ENCODE measurements around the gene ISLR. TPM values are rescaled to one million over a fixed set of nuclear protein-coding genes. Genes with fewer than 3 reads are reported as not detected.

ISLR gene
- total and polyA plus RNA-seq, 4 donors, result 2.4 to 4.2 (median 3.5) TPM

DNA sequence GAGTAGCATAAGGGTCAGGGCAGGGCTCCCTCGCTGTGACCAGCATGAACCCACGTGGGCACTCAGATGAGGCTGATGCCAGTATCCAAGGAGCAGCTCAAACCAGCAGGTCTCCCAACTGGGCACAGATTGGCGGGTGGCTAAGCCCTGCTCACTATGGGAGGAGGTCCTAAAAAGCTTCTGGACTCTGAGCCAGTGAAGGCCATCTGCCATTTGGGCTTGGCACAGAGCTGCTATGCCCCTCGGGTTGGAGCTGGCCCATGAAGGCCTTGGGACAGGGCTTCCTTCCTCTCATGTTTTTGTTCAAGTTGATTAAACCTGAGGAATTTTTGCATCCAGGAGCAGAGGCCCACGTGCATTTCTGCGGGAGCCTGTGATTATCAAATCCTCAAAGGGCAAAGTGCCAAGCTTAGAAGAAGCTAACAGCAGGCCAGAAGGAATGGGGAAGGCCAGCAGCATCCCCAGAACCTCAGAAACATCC lies 33.3 kb downstream of the ISLR start:
- H3K9ac ChIP-seq (ENCODE audit: low read depth in 1 of 2, low read length in 2 of 2), result no peak overlapping the region
- 78% methylated on average over 6 of the region's 6 CpGs for whole genome bisulfite sequencing

DNA sequence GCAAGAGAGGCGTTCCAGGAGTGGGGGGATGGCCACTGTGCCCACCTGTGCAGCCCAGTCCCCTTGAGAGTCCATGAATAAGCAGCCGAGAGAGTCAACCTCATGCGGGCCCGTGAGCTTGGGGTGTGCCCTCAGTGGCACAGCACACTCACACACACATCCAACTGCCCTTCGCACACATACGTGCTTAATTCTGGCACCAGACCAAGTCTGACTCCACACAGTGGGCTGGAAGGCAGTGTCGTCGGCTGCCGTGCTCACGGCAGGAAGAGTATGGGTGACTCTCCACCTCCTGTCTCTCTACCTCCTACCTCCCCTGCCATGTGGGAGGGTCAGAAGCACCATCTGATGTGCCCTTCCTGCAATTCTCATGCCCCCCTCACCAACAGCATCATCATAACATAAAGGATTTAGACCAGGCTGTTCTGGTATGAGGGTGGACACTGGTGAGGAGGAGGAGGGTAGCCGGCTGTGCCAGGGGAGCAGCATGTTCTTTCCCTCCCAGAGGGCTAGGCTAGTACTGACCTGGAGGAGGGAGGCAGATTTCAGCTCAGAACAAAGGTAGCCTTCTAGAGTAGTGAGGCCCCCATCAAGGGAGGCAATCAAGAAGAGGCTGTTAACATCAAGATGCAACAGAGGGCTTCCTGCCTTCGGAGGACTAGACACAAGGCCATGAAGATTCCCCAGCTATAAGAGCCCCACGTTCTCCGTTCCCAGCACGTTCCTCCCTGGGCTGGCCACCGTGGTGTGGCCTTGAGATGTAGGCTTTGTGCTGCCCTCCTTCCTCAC lies 34.3 kb downstream of the ISLR start:
- no peaks in the 10 kb centered on the region for H3K36me3 ChIP-seq (ENCODE audit: control insufficient read depth in 4 of 4, insufficient read depth in 3 of 4, low read depth in 1 of 4, low read length in 3 of 4)
- H3K4me1 ChIP-seq (ENCODE audit: control insufficient read depth in 4 of 4, insufficient read depth in 4 of 4, low read length in 3 of 4), result no peaks in the 10 kb centered on the region
- H3K27ac ChIP-seq (ENCODE audit: low read depth in 1 of 2, low read length in 2 of 2), result no peak overlapping the region
- DNase-seq (ENCODE audit: low spot score), result no peak
- H3K9me3 ChIP-seq (ENCODE audit: control insufficient read depth in 4 of 4, low read length in 3 of 4), result no peaks in the 10 kb centered on the region
- H3K27me3 ChIP-seq (ENCODE audit: control insufficient read depth in 4 of 4, insufficient read depth in 4 of 4, low read length in 3 of 4), result peaks cover 0 to 6% (median 0%) of the 10 kb centered on the region in 4 donors
- H3K9ac ChIP-seq (ENCODE audit: low read depth in 1 of 2, low read length in 2 of 2), result no peak overlapping the region
- no peak overlapping the region for H3K4me3 ChIP-seq (ENCODE audit: low read depth in 1 of 3, low read length in 3 of 3)
- WGBS, result 73% methylated on average over 16 of the region's 16 CpGs
- TF ChIP-seq, protein P1, sequence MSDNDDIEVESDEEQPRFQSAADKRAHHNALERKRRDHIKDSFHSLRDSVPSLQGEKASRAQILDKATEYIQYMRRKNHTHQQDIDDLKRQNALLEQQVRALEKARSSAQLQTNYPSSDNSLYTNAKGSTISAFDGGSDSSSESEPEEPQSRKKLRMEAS (IDR thresholded peaks at IDR 0.05), result no peak
- no peak for TF ChIP-seq NR2F2 (IDR thresholded peaks at IDR 0.05)
- TF ChIP-seq, protein P2, sequence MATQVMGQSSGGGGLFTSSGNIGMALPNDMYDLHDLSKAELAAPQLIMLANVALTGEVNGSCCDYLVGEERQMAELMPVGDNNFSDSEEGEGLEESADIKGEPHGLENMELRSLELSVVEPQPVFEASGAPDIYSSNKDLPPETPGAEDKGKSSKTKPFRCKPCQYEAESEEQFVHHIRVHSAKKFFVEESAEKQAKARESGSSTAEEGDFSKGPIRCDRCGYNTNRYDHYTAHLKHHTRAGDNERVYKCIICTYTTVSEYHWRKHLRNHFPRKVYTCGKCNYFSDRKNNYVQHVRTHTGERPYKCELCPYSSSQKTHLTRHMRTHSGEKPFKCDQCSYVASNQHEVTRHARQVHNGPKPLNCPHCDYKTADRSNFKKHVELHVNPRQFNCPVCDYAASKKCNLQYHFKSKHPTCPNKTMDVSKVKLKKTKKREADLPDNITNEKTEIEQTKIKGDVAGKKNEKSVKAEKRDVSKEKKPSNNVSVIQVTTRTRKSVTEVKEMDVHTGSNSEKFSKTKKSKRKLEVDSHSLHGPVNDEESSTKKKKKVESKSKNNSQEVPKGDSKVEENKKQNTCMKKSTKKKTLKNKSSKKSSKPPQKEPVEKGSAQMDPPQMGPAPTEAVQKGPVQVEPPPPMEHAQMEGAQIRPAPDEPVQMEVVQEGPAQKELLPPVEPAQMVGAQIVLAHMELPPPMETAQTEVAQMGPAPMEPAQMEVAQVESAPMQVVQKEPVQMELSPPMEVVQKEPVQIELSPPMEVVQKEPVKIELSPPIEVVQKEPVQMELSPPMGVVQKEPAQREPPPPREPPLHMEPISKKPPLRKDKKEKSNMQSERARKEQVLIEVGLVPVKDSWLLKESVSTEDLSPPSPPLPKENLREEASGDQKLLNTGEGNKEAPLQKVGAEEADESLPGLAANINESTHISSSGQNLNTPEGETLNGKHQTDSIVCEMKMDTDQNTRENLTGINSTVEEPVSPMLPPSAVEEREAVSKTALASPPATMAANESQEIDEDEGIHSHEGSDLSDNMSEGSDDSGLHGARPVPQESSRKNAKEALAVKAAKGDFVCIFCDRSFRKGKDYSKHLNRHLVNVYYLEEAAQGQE (IDR thresholded peaks at IDR 0.05), result no peak
- TF ChIP-seq FOXA2 (IDR thresholded peaks at IDR 0.05), result no peak
- TF ChIP-seq, protein P3, sequence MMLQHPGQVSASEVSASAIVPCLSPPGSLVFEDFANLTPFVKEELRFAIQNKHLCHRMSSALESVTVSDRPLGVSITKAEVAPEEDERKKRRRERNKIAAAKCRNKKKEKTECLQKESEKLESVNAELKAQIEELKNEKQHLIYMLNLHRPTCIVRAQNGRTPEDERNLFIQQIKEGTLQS (IDR thresholded peaks at IDR 0.05), result no peak

More for the DNA sequence above, 33.3 kb downstream of the ISLR start:
- H3K27ac ChIP-seq (ENCODE audit: low read depth in 1 of 2, low read length in 2 of 2), result no peak overlapping the region
- no peaks in the 10 kb centered on the region for H3K36me3 ChIP-seq (ENCODE audit: control insufficient read depth in 4 of 4, insufficient read depth in 3 of 4, low read depth in 1 of 4, low read length in 3 of 4)
- DNase-seq (ENCODE audit: low spot score), result no peak
- TF ChIP-seq SP1 (IDR thresholded peaks at IDR 0.05), result no peak
- TF ChIP-seq YY1 (IDR thresholded peaks at IDR 0.05), result no peak
- no peak for TF ChIP-seq EGR1 (IDR thresholded peaks at IDR 0.05; ENCODE audit: low read depth in 2 of 2)
- no peak for TF ChIP-seq HNF4A (conservative IDR thresholded peaks at IDR 0.05)
- no peak for TF ChIP-seq TAF1 (conservative IDR thresholded peaks at IDR 0.05)
- TF ChIP-seq FOXA1 (IDR thresholded peaks at IDR 0.05), result no peak
- TF ChIP-seq GABPA (IDR thresholded peaks at IDR 0.05 in 1 of 2, conservative IDR thresholded peaks at IDR 0.05 in 1 of 2), result no peak
- TF ChIP-seq, protein P2 (IDR thresholded peaks at IDR 0.05), result no peak
- TF ChIP-seq HNF4G (IDR thresholded peaks at IDR 0.05), result no peak
- TF ChIP-seq FOXA2 (IDR thresholded peaks at IDR 0.05), result no peak
- TF ChIP-seq NR2F2 (IDR thresholded peaks at IDR 0.05), result no peak
- TF ChIP-seq RXRA (IDR thresholded peaks at IDR 0.05), result no peak
- TF ChIP-seq, protein P4, sequence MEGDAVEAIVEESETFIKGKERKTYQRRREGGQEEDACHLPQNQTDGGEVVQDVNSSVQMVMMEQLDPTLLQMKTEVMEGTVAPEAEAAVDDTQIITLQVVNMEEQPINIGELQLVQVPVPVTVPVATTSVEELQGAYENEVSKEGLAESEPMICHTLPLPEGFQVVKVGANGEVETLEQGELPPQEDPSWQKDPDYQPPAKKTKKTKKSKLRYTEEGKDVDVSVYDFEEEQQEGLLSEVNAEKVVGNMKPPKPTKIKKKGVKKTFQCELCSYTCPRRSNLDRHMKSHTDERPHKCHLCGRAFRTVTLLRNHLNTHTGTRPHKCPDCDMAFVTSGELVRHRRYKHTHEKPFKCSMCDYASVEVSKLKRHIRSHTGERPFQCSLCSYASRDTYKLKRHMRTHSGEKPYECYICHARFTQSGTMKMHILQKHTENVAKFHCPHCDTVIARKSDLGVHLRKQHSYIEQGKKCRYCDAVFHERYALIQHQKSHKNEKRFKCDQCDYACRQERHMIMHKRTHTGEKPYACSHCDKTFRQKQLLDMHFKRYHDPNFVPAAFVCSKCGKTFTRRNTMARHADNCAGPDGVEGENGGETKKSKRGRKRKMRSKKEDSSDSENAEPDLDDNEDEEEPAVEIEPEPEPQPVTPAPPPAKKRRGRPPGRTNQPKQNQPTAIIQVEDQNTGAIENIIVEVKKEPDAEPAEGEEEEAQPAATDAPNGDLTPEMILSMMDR (IDR thresholded peaks at IDR 0.05; ENCODE audit: low read depth, low read length, missing input control), result no peak
- TF ChIP-seq, protein P5, sequence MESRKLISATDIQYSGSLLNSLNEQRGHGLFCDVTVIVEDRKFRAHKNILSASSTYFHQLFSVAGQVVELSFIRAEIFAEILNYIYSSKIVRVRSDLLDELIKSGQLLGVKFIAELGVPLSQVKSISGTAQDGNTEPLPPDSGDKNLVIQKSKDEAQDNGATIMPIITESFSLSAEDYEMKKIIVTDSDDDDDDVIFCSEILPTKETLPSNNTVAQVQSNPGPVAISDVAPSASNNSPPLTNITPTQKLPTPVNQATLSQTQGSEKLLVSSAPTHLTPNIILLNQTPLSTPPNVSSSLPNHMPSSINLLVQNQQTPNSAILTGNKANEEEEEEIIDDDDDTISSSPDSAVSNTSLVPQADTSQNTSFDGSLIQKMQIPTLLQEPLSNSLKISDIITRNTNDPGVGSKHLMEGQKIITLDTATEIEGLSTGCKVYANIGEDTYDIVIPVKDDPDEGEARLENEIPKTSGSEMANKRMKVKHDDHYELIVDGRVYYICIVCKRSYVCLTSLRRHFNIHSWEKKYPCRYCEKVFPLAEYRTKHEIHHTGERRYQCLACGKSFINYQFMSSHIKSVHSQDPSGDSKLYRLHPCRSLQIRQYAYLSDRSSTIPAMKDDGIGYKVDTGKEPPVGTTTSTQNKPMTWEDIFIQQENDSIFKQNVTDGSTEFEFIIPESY (IDR thresholded peaks at IDR 0.05), result no peak
- H3K4me1 ChIP-seq (ENCODE audit: control insufficient read depth in 4 of 4, insufficient read depth in 4 of 4, low read length in 3 of 4), result no peaks in the 10 kb centered on the region
- H3K4me3 ChIP-seq (ENCODE audit: low read depth in 1 of 3, low read length in 3 of 3), result no peak overlapping the region
- H3K27me3 ChIP-seq (ENCODE audit: control insufficient read depth in 4 of 4, insufficient read depth in 4 of 4, low read length in 3 of 4), result peaks cover 0 to 6% (median under 1%) of the 10 kb centered on the region in 4 donors
- no peaks in the 10 kb centered on the region for H3K9me3 ChIP-seq (ENCODE audit: control insufficient read depth in 4 of 4, low read length in 3 of 4)
